Measurements from ENCODE around the gene SATB1. TPM values are rescaled to one million over a fixed set of nuclear protein-coding genes. Genes with fewer than 3 reads are reported as not detected.

The SATB1 gene
- total RNA-seq, 2 donors from 2014 or later = 33.0 to 48.7 TPM

GRCh38 chr3:18424213-18424728 is 868 bp downstream of the SATB1 start:
- H3K36me3 ChIP-seq = no peaks in the 10 kb centered on the region
- H3K27ac ChIP-seq = peak overlapping the region; percentile 88 to 92
- DNase-seq (ENCODE audit: low spot score) = no peak
- H3K9me3 ChIP-seq = no peaks in the 10 kb centered on the region
- peak; percentile 18 for ATAC-seq (ENCODE audit: insufficient number of reproducible peaks, low FRiP score, low read depth)
- peaks cover 9 to 29% of the 10 kb centered on the region in 2 donors for H3K4me1 ChIP-seq (ENCODE audit: control insufficient read depth in 1 of 2, low read depth in 2 of 2)
- no peak for TF ChIP-seq CTCF (IDR thresholded peaks at IDR 0.05)
- peak overlapping the region; percentile 99 for H3K4me3 ChIP-seq
- no peaks in the 10 kb centered on the region for H3K27me3 ChIP-seq (replicated peaks; ENCODE audit: insufficient read depth)

GRCh38 chr3:18423401-18424212 is 1.5 kb downstream of the SATB1 start:
- H3K27me3 ChIP-seq (replicated peaks; ENCODE audit: insufficient read depth) = no peaks in the 10 kb centered on the region
- H3K9me3 ChIP-seq = no peaks in the 10 kb centered on the region
- ATAC-seq (ENCODE audit: insufficient number of reproducible peaks, low FRiP score, low read depth) (no peak), DNase-seq (ENCODE audit: low spot score) (no peak)
- peak overlapping the region; percentile 88 to 92 for H3K27ac ChIP-seq
- H3K4me3 ChIP-seq = peak overlapping the region; percentile 99
- peaks cover 9 to 35% of the 10 kb centered on the region in 2 donors for H3K4me1 ChIP-seq (ENCODE audit: control insufficient read depth in 1 of 2, low read depth in 2 of 2)
- no peaks in the 10 kb centered on the region for H3K36me3 ChIP-seq
- TF ChIP-seq CTCF (IDR thresholded peaks at IDR 0.05) = no peak

GRCh38 chr3:18422972-18423371 is 2.2 kb downstream of the SATB1 start:
- no peaks in the 10 kb centered on the region for H3K9me3 ChIP-seq
- peaks cover 9 to 35% of the 10 kb centered on the region in 2 donors for H3K4me1 ChIP-seq (ENCODE audit: control insufficient read depth in 1 of 2, low read depth in 2 of 2)
- H3K27ac ChIP-seq = no peak overlapping the region
- ATAC-seq (ENCODE audit: insufficient number of reproducible peaks, low FRiP score, low read depth) (no peak), DNase-seq (ENCODE audit: low spot score) (no peak)
- no peaks in the 10 kb centered on the region for H3K27me3 ChIP-seq (replicated peaks; ENCODE audit: insufficient read depth)
- TF ChIP-seq CTCF (IDR thresholded peaks at IDR 0.05) = no peak
- H3K4me3 ChIP-seq = peak overlapping the region; percentile 99
- H3K36me3 ChIP-seq = no peaks in the 10 kb centered on the region

- Histone ChIP-seq H3K9me3 (no peaks in the 10 kb centered on the region), H3K4me3 (no peak overlapping the region), H3K4me1 (ENCODE audit: control insufficient read depth in 1 of 2, low read depth in 2 of 2) (peaks cover 9 to 30% of the 10 kb centered on the region in 2 donors), H3K27me3 (replicated peaks; ENCODE audit: insufficient read depth) (no peaks in the 10 kb centered on the region), H3K36me3 (no peaks in the 10 kb centered on the region), H3K27ac (no peak overlapping the region)
- TF ChIP-seq CTCF (IDR thresholded peaks at IDR 0.05) = no peak
- ATAC-seq (ENCODE audit: insufficient number of reproducible peaks, low FRiP score, low read depth) = no peak
- DNase-seq (ENCODE audit: low spot score) = no peak
These were observed 4.6 kb downstream of the SATB1 start for GRCh38 chr3:18420555-18420954.

- no peaks in the 10 kb centered on the region for H3K36me3 ChIP-seq
- DNase-seq (ENCODE audit: low spot score) = no peak
- no peak for TF ChIP-seq CTCF (IDR thresholded peaks at IDR 0.05)
- H3K4me3 ChIP-seq = peak overlapping the region; percentile 16
- H3K27me3 ChIP-seq (replicated peaks; ENCODE audit: insufficient read depth) = no peaks in the 10 kb centered on the region
- H3K4me1 ChIP-seq (ENCODE audit: control insufficient read depth in 1 of 2, low read depth in 2 of 2) = peaks cover 9 to 30% of the 10 kb centered on the region in 2 donors
- ATAC-seq (ENCODE audit: insufficient number of reproducible peaks, low FRiP score, low read depth) = peak; percentile 40
- peak overlapping the region in 1 of 2 donors; percentile 20 for H3K27ac ChIP-seq
- no peaks in the 10 kb centered on the region for H3K9me3 ChIP-seq
These were observed 5.9 kb downstream of the SATB1 start for GRCh38 chr3:18419232-18419631.
